GM12878 (cell line): ENCODE data around the gene SMIM31. TPM values are rescaled to one million over a fixed set of nuclear protein-coding genes. Genes with fewer than 3 reads are reported as not detected.

Source experiments
- ATAC-seq: fragments of 200-7000 bp; cut with Tn5 transposase; 3 replicates; pipeline ENCODE4 v1.9.1; 2020; ENCODE audit warnings: mild to moderate bottlenecking, moderate library complexity
- BruUV-seq: library from RNA; stranded (reverse); fragments of 400-500 nt; replicated peaks from 2 replicates; lab custom pipeline; 2021; lab: Mats Ljungman, UMichigan
- CTCF ChIA-PET: fragments of 300-600 bp; sonication (Branson Sonifier 250); formaldehyde crosslinking; extraction: SDS; loops from one replicate; lab custom pipeline; 2021; ENCODE audit warnings: inconsistent platforms; lab: Yijun Ruan, JAX
- POLR2A ChIA-PET: fragments of 350-600 bp; formaldehyde crosslinking; extraction: SDS; loops from one replicate; lab custom pipeline; 2021; ENCODE audit warnings: inconsistent platforms; lab: Charles Lee
- RAD21 ChIA-PET: fragments of 300-600 bp; sonication (Branson Sonifier 250); formaldehyde crosslinking; loops from one replicate; lab custom pipeline; 2023; ENCODE audit warnings: antibody characterized with exemption; ENCODE audit not compliant: unreplicated experiment; lab: Charles Lee
- SMC1A ChIA-PET: fragments of 300-600 bp; sonication (Branson Sonifier 250); formaldehyde crosslinking; loops from one replicate; lab custom pipeline; 2023; ENCODE audit not compliant: unreplicated experiment, uncharacterized antibody; lab: Charles Lee
- DNase-seq: peaks from one replicate; pipeline ENCODE4 v3.0.0-alpha.2; 2011; ENCODE audit warnings: low read depth, low spot score
- FAIRE-seq: peaks from 3 replicates; lab custom pipeline; 2011; peaks lifted over from hg19 to GRCh38; lab: Jason Lieb, UNC
- H2AFZ ChIP-seq: 2 replicates; pipeline ENCODE4 v1.6.0; 2011; ENCODE audit warnings: low read depth, low read length, control low read depth; ENCODE audit not compliant: control insufficient read depth
- H3K27ac ChIP-seq: 2 replicates; pipeline ENCODE4 v1.5.1; 2011; ENCODE audit warnings: control low read depth; ENCODE audit not compliant: control insufficient read depth, insufficient read depth
- H3K27me3 ChIP-seq, 2 experiments: replicated peaks in 1 of 2; 2 replicates each; pipeline versions ENCODE4 v1.6.0 to v1.6.1; 2011; ENCODE audit warnings: low read length in 1 of 2; ENCODE audit not compliant: control insufficient read depth in 2 of 2, insufficient read depth in 2 of 2
- H3K36me3 ChIP-seq, 2 experiments: 2 replicates each; pipeline ENCODE4 v1.5.1; 2011; ENCODE audit warnings: low read length in 1 of 2; ENCODE audit not compliant: control insufficient read depth in 2 of 2, insufficient read depth in 2 of 2
- H3K4me1 ChIP-seq: 2 replicates; pipeline ENCODE4 v1.6.1; 2011; ENCODE audit warnings: mild to moderate bottlenecking, low read length, moderate library complexity, mixed read lengths; ENCODE audit not compliant: control insufficient read depth, insufficient read depth
- H3K4me2 ChIP-seq: 2 replicates; pipeline ENCODE4 v1.6.0; 2011; ENCODE audit warnings: control low read depth; ENCODE audit not compliant: control insufficient read depth, insufficient read depth
- H3K4me3 ChIP-seq: fragments of 200-600 bp; sonication (generic); 2 replicates; pipeline ENCODE4 v1.5.1; 2016
- H3K79me2 ChIP-seq: 2 replicates; pipeline ENCODE4 v1.6.0; 2011; ENCODE audit warnings: low read length; ENCODE audit not compliant: control insufficient read depth, insufficient read depth
- H3K9ac ChIP-seq: 2 replicates; pipeline ENCODE4 v1.8.0; 2011; ENCODE audit warnings: low read length, control low read depth, mixed read lengths; ENCODE audit not compliant: control insufficient read depth, insufficient read depth
- H3K9me3 ChIP-seq: replicated peaks from 3 replicates; pipeline ENCODE4 v1.5.1; 2011; ENCODE audit warnings: mild to moderate bottlenecking, low read length; ENCODE audit not compliant: control insufficient read depth, insufficient read depth
- H4K20me1 ChIP-seq: 2 replicates; pipeline ENCODE4 v1.6.0; 2011; ENCODE audit not compliant: control insufficient read depth, insufficient read depth
- BMI1 ChIP-seq: fragments of 450-650 bp; IDR thresholded peaks from 2 replicates; pipeline ENCODE4 v1.6.1; 2016; ENCODE audit warnings: mild to moderate bottlenecking, moderate library complexity, borderline replicate concordance
- CTCF ChIP-seq, 3 experiments: IDR thresholded peaks in 2 of 3; conservative IDR thresholded peaks in 1 of 3; 2 replicates each; pipeline ENCODE4 v1.5.1; 2011; ENCODE audit warnings: low read depth in 3 of 3, low read length in 3 of 3, mild to moderate bottlenecking in 3 of 3, control low read depth in 2 of 3, moderate library complexity in 2 of 3, inconsistent platforms in 1 of 3, mixed read lengths in 1 of 3; ENCODE audit not compliant: control insufficient read depth in 2 of 3, insufficient read depth in 1 of 3; ENCODE audit errors: extremely low read depth in 1 of 3
- FOXM1 ChIP-seq: IDR thresholded peaks from 2 replicates; pipeline ENCODE4 v1.6.1; 2012; ENCODE audit warnings: low read depth, mild to moderate bottlenecking, inconsistent platforms, low read length, moderate library complexity
- HCFC1 ChIP-seq: fragments of 150-350 bp; IDR thresholded peaks from 2 replicates; pipeline ENCODE4 v1.6.1; 2014; ENCODE audit warnings: low read length
- RAD21 ChIP-seq: IDR thresholded peaks from 2 replicates; pipeline ENCODE4 v1.6.1; 2011; ENCODE audit warnings: mild to moderate bottlenecking, low read depth, low read length, moderate library complexity; ENCODE audit not compliant: insufficient read depth
- SMAD5 ChIP-seq: IDR thresholded peaks from 2 replicates; pipeline ENCODE4 v1.6.1; 2016; ENCODE audit warnings: antibody characterized with exemption, low read depth
- USF2 ChIP-seq: IDR thresholded peaks from 2 replicates; pipeline ENCODE4 v1.6.1; 2011; ENCODE audit warnings: low read depth, low read length, improper control_type of control experiment, borderline replicate concordance
- ZNF217 ChIP-seq: fragments of 450-650 bp; IDR thresholded peaks from 2 replicates; pipeline ENCODE4 v1.6.1; 2017; ENCODE audit warnings: antibody characterized with exemption, mild to moderate bottlenecking
- ZNF622 ChIP-seq: fragments of 450-650 bp; IDR thresholded peaks from 2 replicates; pipeline ENCODE4 v1.6.1; 2017; ENCODE audit warnings: mild to moderate bottlenecking, inconsistent platforms
- WGBS: methylation state at CpG from one replicate; pipeline ENCODE4 v1.1.6; 2016; ENCODE audit warnings: low lambda C conversion rate; ENCODE audit not compliant: insufficient replicate concordance, insufficient coverage; ENCODE audit errors: missing lambda C conversion rate; 5-methylcytosine and 5-hydroxymethylcytosine counted together
- in situ Hi-C: fragments of 300-500 bp; cut with MboI; formaldehyde crosslinking; loops from 9 replicates; pipeline ENCODE4 v1.14.3; 2018; ENCODE audit warnings: mixed read lengths
- intact Hi-C: fragments of 100-400 bp; cut with micrococcal nuclease; formaldehyde crosslinking; loops from one replicate; pipeline ENCODE4 v1.14.2; 2022; ENCODE audit not compliant: unreplicated experiment
- polyA plus RNA-seq, 11 experiments: library from polyadenylated mRNA; depleted of rRNA in 4 of 11; unstranded in 6 of 11; stranded (reverse) in 5 of 11; fragments of >200 nt; fragmentation: Nextera tagmentation in 4 of 11; fragmentation: Illumina TruSeq in 1 of 11; extraction: Ambion mirVana in 4 of 11; extraction: Trizol in 1 of 11; gene quantifications; 1 replicate in 1 of 11; 2 replicates in 10 of 11; pipeline versions ENCODE4 v1.2.1 to v1.2.3, GENCODE V29; 2011 to 2016; ENCODE audit warnings: inconsistent platforms in 2 of 11, missing spikeins in 2 of 11, low read depth in 1 of 11
- total RNA-seq, 4 experiments: library from RNA; depleted of rRNA in 3 of 4; stranded (reverse); fragments of >200 nt in 3 of 4; fragmentation: Illumina TruSeq in 1 of 4; extraction: Trizol in 1 of 4; gene quantifications; 2 replicates each; pipeline versions ENCODE4 v1.2.1 to v1.2.3, GENCODE V29; 2013 to 2021

SMIM31 gene
- total and polyA plus RNA-seq, 10 of the 15 experiments (the other 5 are each of a cell fraction or from before 2014, with no cell fraction given) = not detected

- Histone ChIP-seq H3K9me3 (no peaks in the 10 kb centered on the region), H4K20me1 (no peaks in the 10 kb centered on the region), H3K79me2 (no peaks in the 10 kb centered on the region), H3K4me1 (no peaks in the 10 kb centered on the region), H3K27ac (no peak overlapping the region), H3K36me3 (no peaks in the 10 kb centered on the region), H3K27me3 (no peaks in the 10 kb centered on the region), H3K4me3 (no peak overlapping the region), H2AFZ (no peak overlapping the region), H3K4me2 (no peak overlapping the region), H3K9ac (no peak overlapping the region)
- FAIRE-seq = no peak
- BruUV-seq = no TSS peak
- ChIA-PET CTCF (interaction anchor here (0.6 to 1.6 kb wide), 4 partner anchors 10 to 1198 kb away, joined by 3 to 5 read pairs (median 4); no protein-coding TSS in a partner anchor), RAD21 (no interaction called here), POLR2A (no interaction called here), SMC1A (no interaction called here)
- no peak for ATAC-seq
- intact Hi-C loops (loop anchor here (1.0 to 10.0 kb wide), 2 partner anchors 1064 to 1198 kb away; no protein-coding TSS in a partner anchor), in situ Hi-C loops (loop anchor here (25.0 kb wide), 1 partner anchor 986 kb away; no protein-coding TSS in a partner anchor)
- TF ChIP-seq RAD21 (peak; percentile 23; the same call in 1 of the 2 replicates), ZNF217 (no peak), ZNF622 (no peak), CTCF (IDR thresholded peaks at IDR 0.05 in 2 of 3, conservative IDR thresholded peaks at IDR 0.05 in 1 of 3; ENCODE audit: control insufficient read depth in 2 of 3, extremely low read depth in 1 of 3, insufficient read depth in 1 of 3, low read depth in 3 of 3, low read length in 3 of 3) (peak in 1 of 3 experiments; percentile 36; a peak in 2 of 6 replicates), HCFC1 (no peak)
- 18% methylated on average over 3 of the region's 3 CpGs for WGBS
- no peak for DNase-seq
Observed at GRCh38 chr4:164748375-164748774, 5.6 kb upstream of the SMIM31 start.

GRCh38 chr4:164755432-164755831 lies 1.5 kb downstream of the SMIM31 start:
- ChIA-PET CTCF (no interaction called here), RAD21 (no interaction called here), SMC1A (no interaction called here)

More at GRCh38 chr4:164755432-164755831, 1.5 kb downstream of the SMIM31 start:
- DNase-seq (no peak), FAIRE-seq (no peak), ATAC-seq (no peak)
- TF ChIP-seq USF2 (no peak), SMAD5 (no peak), FOXM1 (no peak), BMI1 (no peak)
- Histone ChIP-seq H3K4me3 (no peak overlapping the region), H3K4me2 (no peak overlapping the region), H2AFZ (no peak overlapping the region), H3K36me3 (no peaks in the 10 kb centered on the region), H3K4me1 (no peaks in the 10 kb centered on the region), H3K9me3 (no peaks in the 10 kb centered on the region), H3K27ac (no peak overlapping the region), H3K79me2 (no peaks in the 10 kb centered on the region), H3K27me3 (no peaks in the 10 kb centered on the region), H4K20me1 (no peaks in the 10 kb centered on the region), H3K9ac (no peak overlapping the region)
- BruUV-seq = no TSS peak
- intact Hi-C loops = no loop called here
- 0% methylated on average over 1 of the region's 1 CpG for WGBS
- POLR2A ChIA-PET = no interaction called here
- in situ Hi-C loops = no loop called here
